ENCODE measurements around the gene PTGES3.

The PTGES3 gene

GRCh38 chr12:56682323-56682722 is 5.8 kb downstream of the PTGES3 start:
- Histone ChIP-seq H3K4me2 (ENCODE audit: low read length) (no peak overlapping the region), H3K4me3 (ENCODE audit: low read length) (no peak overlapping the region), H3K27me3 (ENCODE audit: low read depth, low read length) (no peaks in the 10 kb centered on the region), H4K20me1 (ENCODE audit: insufficient read depth, low read length) (peaks cover 78% of the 10 kb centered on the region), H2AFZ (ENCODE audit: low read depth, low read length) (no peak overlapping the region), H3K27ac (ENCODE audit: low read length) (no peak overlapping the region), H3K79me2 (ENCODE audit: low read length) (peaks cover 100% of the 10 kb centered on the region), H3K9ac (ENCODE audit: low read length) (no peak overlapping the region), H3K4me1 (ENCODE audit: low read length) (peaks cover 53% of the 10 kb centered on the region), H3K36me3 (replicated peaks; ENCODE audit: low read depth, low read length) (peaks cover 54% of the 10 kb centered on the region), H3K9me3 (ENCODE audit: insufficient read depth, low read length) (no peaks in the 10 kb centered on the region)
- TF ChIP-seq CTCF (IDR thresholded peaks at IDR 0.05; ENCODE audit: low read depth, low read length), result no peak
- TF ChIP-seq EZH2phosphoT487 (IDR thresholded peaks at IDR 0.05; ENCODE audit: low read depth), result no peak

- Histone ChIP-seq H3K4me1 (ENCODE audit: low read length) (peaks cover 57% of the 10 kb centered on the region), H3K9me3 (ENCODE audit: insufficient read depth, low read length) (no peaks in the 10 kb centered on the region), H3K9ac (ENCODE audit: low read length) (no peak overlapping the region), H3K4me2 (ENCODE audit: low read length) (no peak overlapping the region), H3K79me2 (ENCODE audit: low read length) (peaks cover 100% of the 10 kb centered on the region), H3K27ac (ENCODE audit: low read length) (no peak overlapping the region), H3K27me3 (ENCODE audit: low read depth, low read length) (no peaks in the 10 kb centered on the region), H3K4me3 (ENCODE audit: low read length) (no peak overlapping the region), H2AFZ (ENCODE audit: low read depth, low read length) (no peak overlapping the region), H4K20me1 (ENCODE audit: insufficient read depth, low read length) (peaks cover 94% of the 10 kb centered on the region), H3K36me3 (replicated peaks; ENCODE audit: low read depth, low read length) (peaks cover 44% of the 10 kb centered on the region)
- TF ChIP-seq EZH2phosphoT487 (IDR thresholded peaks at IDR 0.05; ENCODE audit: low read depth), result no peak
Measured at GRCh38 chr12:56679883-56680575, 8.1 kb downstream of the PTGES3 start.

DNA sequence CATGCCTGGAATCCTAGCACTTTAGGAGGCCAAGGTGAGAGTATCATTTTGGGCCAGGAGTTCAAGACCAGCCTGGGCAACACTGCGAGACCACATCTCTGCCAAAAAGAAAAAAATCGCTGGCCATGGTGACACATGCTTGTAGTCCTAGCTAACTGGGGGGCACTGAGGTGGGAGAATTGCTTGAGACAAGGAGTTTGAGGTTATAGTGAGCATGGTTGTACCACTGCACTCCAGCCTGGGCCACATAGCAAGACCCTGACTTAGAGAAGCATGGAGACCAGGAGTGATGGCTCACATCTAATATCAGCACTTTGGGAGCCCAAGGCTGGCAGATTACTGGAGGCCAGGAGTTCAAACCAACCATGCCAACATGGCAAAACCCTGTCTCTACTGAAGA is 9.2 kb downstream of the PTGES3 start:
- Histone ChIP-seq H4K20me1 (ENCODE audit: insufficient read depth, low read length) (peaks cover 91% of the 10 kb centered on the region), H3K36me3 (replicated peaks; ENCODE audit: low read depth, low read length) (peaks cover 48% of the 10 kb centered on the region), H3K9me3 (ENCODE audit: insufficient read depth, low read length) (no peaks in the 10 kb centered on the region), H3K79me2 (ENCODE audit: low read length) (peaks cover 100% of the 10 kb centered on the region), H3K4me3 (ENCODE audit: low read length) (no peak overlapping the region), H3K27ac (ENCODE audit: low read length) (peak overlapping the region; percentile 22), H3K27me3 (ENCODE audit: low read depth, low read length) (no peaks in the 10 kb centered on the region), H3K9ac (ENCODE audit: low read length) (no peak overlapping the region), H2AFZ (ENCODE audit: low read depth, low read length) (no peak overlapping the region), H3K4me1 (ENCODE audit: low read length) (peaks cover 52% of the 10 kb centered on the region), H3K4me2 (ENCODE audit: low read length) (peak overlapping the region; percentile 40)
- TF ChIP-seq EZH2phosphoT487 (IDR thresholded peaks at IDR 0.05; ENCODE audit: low read depth) (no peak), CTCF (IDR thresholded peaks at IDR 0.05; ENCODE audit: low read depth, low read length) (no peak)

DNA sequence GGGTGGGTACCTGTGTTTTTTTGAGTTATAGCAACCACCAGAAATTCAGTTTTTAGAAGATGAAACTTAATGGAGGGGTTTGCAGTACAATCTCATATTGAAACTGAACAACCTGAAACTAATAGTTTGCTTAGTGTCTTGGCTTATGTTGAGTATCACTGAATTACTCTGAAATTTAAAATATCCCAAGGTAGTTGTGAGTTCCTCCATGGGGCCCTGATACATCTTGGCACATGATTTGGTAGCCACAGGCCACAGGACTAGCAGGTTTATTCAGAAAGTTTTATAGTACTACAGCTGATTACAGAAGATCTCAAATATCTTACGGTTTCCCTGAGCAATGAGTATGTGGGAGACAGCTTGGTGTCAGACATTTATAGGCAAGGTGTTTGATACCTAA is 10.4 kb downstream of the PTGES3 start:
- H3K79me2 ChIP-seq (ENCODE audit: low read length), result peaks cover 100% of the 10 kb centered on the region
- peaks cover 48% of the 10 kb centered on the region for H3K4me1 ChIP-seq (ENCODE audit: low read length)
- peaks cover 90% of the 10 kb centered on the region for H4K20me1 ChIP-seq (ENCODE audit: insufficient read depth, low read length)
- H3K9me3 ChIP-seq (ENCODE audit: insufficient read depth, low read length), result no peaks in the 10 kb centered on the region
- peak overlapping the region; percentile 40 for H3K4me2 ChIP-seq (ENCODE audit: low read length)
- H3K27me3 ChIP-seq (ENCODE audit: low read depth, low read length), result no peaks in the 10 kb centered on the region
- H2AFZ ChIP-seq (ENCODE audit: low read depth, low read length), result no peak overlapping the region
- no peak for TF ChIP-seq CTCF (IDR thresholded peaks at IDR 0.05; ENCODE audit: low read depth, low read length)
- no peak for TF ChIP-seq EZH2phosphoT487 (IDR thresholded peaks at IDR 0.05; ENCODE audit: low read depth)
- peaks cover 46% of the 10 kb centered on the region for H3K36me3 ChIP-seq (replicated peaks; ENCODE audit: low read depth, low read length)
- no peak overlapping the region for H3K4me3 ChIP-seq (ENCODE audit: low read length)
- H3K9ac ChIP-seq (ENCODE audit: low read length), result no peak overlapping the region
- H3K27ac ChIP-seq (ENCODE audit: low read length), result peak overlapping the region; percentile 60
